Fibroblast of skin of right biceps (primary cell): ENCODE data around the gene TLK1.
"Not testable (repeated sequence)": the region's sequence is repeated elsewhere in the genome, so short reads cannot be mapped to it uniquely, and the experiment has no call there.

Experiments
- DNase-seq: peaks from one replicate; pipeline ENCODE4 v3.0.0-alpha.2; 2013

Gene TLK1

DNA sequence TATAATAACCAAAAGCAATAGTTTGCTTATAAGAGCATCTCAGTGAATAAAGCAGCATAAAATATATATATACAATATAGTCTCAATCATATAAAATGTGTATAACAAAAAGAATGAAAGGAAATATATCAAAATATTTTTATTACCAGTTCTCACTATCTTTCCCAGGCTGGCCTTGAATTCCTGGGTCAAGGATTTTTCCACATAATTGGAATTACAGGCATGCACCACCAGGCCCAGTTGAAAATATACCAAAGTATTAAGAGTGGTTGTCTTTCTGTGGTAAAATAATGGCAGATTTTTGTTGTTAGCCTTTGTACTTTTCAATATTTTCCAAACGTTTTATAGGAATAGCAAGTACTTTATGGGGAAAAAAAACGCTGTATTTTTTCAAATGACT is 8.6 kb upstream of the TLK1 start:
- DNase-seq: no peak

DNA sequence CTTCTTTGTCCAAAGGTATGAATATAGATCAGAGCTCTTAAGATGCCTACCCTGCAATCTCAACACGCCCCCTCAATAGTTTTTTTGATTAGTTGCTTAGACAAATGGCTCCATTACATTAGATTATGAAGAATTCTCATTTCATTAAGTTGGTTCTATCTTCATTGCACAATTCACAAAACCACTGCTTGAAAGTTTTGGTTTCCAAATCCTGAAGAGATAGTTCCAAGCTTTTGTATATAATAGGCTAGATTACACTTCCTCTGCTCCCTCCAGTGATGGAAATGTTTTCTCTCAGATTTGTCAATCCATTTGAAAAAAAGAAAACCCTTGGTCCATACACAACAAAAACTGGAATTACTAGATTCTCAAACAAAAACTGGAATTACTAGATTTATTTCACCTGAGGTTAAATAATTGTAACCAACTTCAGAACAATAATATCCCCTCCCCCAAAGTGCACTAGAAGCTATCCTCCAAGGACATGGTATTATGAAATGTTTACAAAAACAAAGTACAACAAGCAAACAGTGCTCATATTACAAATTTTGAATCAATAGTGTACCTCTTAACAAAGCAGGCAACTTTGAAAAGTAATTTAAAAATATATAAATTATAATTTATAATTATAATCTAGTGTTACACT is 6.8 kb upstream of the TLK1 start:
- no peak for DNase-seq

DNA sequence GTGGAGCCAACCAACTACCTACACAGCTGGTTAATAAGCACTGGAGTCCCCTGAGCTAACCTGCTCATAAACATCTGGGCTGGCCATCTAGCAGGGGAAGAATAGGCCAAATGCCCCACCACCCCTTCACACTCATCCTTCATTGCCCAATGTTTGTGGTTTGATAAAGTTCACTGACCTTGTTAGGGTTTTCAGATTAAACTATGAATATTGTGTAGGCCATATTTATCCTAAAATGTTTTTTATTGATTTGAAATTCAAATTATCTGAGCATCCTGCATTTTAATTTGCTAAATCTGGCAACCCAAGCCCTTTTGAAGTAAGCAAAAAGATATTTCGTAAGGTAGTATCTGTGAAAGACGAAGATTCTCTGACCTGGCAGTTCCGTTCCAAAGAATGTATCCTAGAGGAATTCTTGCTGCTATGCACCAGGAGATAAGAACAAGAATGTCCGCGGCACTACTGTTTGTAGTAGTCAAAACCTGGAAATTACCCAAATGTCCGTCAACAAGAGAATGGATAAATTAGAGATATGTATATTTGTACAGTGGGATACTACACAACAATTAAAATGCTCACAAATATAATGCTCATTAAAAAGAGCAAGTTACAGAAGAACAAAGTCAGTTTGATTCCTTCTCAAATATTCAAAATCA is 5.8 kb upstream of the TLK1 start:
- DNase-seq: no peak

DNA sequence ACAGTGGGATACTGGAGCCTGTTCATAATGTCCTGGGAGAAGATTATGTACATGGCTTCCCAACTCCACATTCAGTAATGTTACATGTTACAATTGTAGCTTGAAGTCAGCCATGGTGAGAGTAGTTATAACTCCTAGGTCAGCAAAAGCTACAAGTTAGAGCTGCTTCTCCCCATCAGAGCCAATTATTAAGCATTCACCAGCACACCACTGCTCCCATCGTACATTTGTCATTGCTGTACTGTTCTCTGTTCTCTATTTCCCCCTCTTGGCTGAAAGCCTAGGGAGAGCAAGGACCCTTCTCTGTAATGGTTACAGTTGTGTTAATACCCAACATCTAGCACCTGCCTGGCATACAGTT is 5.3 kb upstream of the TLK1 start:
- no peak for DNase-seq

DNA sequence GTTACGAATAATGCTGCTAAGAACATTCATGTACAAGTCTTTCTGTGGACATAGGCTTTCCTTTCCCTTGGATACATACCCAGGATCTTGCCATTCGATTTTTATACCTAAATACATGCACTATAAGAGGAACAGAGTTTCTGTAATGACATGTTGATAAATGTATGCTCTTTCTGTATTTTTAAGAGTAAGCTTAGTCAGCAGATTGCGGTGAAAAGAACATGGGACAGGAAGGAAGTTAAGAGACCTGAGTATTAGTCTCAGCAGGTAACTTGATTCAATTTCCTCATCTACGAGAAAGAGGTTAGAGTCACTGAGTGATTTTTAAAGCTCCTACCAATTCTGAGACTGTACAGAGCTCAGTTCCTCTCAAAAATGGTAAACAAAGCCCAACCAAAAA is 2.6 kb upstream of the TLK1 start:
- no peak for DNase-seq

DNA sequence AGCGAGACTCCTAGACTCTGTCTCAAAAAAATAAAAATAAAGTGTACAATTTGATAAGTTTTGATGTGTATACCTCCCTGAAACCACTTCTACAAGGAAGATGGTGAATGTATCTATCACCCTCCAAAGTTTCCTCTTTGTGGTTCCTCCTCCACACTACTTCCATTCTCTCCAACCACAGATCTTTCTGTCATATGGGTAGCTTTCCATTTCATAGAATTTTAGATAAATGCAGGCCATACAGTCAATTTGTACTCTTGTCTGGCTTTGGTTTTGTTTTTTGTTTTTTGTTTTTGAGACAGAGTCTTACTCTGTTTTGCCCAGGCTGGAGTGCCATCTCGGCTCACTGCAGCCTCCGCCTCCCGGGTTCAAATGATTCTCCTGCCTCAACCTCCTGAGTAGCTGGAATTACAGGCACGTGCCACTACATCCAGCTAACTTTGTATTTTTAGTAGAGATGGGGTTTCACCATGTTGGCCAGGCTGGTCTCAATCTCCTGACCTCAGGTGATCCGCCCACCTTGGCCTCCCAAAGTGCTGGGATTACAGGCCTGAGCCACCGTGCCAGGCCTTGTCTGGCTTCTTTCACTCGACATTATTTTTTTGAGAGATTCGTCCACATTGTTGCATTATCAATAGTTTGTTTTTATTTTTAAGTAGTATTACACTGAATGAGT is 2.0 kb upstream of the TLK1 start:
- DNase-seq: not testable (repeated sequence)

DNA sequence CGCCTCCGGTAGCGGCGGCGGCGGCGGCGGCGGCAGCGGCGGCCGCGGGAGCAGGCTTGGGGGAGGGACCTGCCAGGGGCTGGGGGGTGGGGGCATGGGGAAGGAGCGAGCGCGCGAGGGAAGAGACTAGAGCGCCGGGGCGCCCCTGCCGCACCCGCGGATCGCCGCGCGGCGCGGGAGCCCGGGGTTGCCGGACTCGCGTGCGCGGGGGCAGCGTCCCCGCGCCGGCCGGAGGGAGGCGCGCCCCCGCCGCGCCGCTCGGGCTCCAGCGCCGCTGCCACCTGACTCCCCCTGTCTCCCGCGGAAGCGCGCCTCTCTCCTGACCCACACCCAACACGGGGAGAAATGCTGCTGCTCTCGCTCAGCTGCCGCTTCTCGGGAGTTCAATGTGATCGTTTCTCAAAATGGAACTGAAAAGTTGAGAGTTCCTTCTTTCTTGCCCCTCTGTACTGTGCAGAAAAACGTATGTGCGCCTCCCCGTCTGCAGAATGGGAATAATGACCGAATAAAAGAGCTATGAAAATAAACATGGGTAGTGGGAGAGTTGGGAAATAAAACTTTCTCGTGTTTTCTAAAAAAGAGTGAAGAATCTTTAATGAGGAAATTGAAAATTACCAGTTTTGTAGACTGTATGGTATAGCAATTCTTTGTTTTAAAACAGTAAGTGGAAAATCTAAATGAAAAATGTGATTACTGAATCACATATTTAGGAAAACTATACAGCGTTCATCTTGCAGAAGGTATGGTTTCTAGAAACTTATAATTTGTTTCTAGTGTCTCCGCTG is 455 bp upstream of the TLK1 start:
- DNase-seq: peak; percentile 56

DNA sequence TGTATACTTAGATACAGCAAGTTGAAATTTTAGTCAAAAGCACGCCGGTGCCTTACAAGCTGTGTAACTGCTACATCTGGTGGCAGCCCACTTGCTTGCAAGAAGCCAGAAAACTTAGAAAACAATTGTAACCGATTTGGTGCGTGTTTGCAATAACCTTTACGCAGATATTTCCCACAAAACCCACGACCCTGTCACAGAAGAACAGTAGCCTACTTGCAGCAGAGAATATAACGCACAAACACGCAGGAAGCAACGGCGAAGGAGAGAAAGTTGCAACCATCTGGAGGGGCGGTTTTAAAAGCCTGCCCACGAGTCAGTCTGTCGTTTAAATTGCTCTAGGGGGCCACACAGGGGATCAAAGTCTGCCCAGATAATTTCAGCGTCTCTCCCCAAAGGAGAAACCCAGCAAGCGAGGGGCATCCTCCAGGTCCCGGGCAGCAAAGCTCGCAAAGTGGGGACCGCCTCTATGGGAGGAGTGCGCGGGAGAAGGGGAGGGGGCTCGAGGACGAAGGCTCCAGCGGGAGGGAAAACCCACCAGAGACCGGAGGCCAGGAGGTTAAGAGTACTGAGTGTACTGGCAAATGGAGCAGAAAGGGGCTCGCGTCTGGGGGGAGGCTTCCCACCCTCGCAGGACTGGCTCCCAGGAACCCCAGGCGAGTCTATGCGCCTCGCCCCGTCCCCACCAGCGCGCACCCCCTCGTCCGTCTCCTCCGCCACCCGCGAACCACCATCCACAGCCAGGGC is 1.1 kb downstream of the TLK1 start:
- peak; percentile 59 for DNase-seq

DNA sequence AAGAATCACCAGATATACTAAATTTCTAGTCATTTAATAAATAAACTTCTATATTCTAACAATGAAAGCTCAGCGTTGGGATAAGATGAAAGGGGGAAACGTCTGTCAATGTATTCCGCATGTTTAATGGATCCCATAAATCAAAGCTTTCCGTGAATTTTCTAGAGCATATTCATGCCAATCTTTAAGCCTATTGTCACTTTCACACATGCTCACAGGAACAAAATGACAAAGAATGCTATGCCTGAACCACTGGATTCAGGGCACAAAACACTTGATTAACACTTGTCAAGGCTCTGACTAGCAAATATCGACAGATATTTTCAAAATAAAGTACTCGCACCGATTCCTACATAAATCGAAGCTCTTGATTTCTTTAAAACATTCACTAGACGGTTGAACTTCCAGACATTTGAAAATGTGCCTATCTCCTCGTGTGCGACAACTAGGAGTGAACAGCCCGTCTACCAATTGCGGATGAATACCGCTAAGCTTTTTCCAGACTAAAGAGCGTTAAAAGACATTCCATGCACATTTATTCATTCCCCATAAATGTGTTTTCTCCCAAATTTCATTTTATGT is 1.8 kb downstream of the TLK1 start:
- no peak for DNase-seq

DNA sequence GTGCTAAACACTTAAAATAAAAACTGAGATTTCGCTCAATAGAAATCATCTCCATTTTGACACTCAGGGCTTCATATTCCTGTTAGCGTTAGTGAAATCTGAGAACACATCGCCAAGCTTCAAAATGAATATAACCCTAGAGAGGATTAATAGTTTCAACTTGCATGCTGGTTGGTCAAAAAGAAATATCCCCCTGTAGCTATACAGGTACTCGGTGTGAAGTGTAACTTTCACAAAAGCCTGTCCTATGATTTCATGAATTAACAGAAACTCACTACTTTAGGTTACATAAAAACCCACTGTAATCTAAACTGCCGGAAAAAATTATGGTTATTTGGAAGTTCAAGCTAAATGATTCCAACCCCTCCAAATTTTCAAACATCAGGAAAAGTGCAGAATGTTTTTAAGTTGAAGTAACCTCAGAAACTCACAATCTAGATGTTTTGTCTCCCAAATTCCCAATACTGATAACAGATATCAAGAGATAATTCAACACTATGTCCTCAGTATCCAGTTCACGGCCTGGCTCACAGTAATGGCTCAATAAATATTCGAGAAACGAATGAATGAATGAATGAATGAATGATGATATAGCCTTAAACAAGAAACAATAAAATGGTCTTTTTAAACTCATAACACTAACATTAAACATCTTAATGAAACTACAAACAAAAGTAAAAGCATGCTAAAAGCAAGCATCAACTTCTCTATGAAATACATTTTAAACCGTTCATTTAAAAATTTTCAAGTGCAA is 2.5 kb downstream of the TLK1 start:
- DNase-seq: no peak

DNA sequence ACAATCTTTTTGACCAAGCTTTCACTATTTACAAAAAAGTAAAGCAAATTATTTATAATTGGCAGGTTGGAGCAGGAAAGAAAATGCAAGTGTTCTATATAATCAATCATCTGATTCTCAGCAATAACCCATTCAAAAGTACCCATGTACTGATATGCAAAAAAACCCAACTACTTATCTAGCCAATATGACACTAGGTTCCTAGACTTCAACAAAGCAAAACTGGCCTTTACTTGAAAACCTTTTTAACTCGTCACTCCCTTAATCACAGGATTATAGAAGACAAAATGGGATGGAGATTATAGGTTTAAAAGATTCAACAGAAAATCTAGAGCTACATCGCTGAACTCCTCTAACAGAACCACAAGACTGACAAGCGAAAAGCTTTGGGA is 3.6 kb downstream of the TLK1 start:
- DNase-seq: no peak

DNA sequence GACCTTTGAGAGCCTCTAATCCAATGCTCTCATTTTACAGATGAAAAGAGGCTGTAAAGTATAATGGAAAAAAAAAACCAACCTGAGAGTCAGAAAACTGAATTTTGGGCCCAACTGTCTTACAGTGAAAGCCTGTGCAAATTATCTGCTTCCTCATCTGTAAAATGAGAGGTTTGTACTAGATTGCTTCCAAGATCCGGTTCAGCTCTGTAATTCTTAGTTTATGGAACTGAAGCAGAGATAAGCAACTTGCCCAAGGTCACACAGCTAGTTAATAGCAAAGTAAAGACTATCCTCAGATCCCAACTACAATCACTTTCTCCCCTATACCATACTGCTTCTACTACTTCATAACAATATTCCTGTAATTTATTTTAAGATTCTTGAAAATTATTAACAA is 6.3 kb downstream of the TLK1 start:
- DNase-seq: no peak

DNA sequence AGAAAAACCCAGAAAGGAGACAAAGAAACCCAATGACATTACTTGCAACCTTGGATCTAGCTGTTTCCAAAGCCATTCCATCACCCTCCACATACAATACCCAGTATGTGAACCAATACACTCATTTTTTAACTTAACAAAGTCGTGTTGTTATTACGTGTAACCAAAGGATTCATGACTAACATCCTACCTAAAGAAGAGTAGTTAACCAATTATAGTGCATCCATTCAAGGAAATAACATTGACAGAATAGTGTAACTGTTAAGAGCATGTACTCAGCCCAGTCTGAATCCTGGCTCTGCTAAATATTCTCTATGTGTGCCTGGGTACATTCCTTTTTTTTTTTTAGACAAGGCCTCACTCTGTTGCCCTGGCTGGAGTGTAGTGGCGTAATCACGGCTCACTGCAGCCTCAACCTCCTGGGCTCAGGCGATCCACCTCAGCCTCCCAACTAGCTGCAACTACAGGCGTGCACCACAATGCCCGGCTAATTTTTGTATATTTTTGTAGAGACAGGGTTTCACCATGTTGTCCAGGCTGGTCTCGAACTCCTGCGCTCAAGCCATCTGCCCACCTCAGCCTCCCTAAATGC is 9.9 kb downstream of the TLK1 start:
- DNase-seq: no peak

DNA sequence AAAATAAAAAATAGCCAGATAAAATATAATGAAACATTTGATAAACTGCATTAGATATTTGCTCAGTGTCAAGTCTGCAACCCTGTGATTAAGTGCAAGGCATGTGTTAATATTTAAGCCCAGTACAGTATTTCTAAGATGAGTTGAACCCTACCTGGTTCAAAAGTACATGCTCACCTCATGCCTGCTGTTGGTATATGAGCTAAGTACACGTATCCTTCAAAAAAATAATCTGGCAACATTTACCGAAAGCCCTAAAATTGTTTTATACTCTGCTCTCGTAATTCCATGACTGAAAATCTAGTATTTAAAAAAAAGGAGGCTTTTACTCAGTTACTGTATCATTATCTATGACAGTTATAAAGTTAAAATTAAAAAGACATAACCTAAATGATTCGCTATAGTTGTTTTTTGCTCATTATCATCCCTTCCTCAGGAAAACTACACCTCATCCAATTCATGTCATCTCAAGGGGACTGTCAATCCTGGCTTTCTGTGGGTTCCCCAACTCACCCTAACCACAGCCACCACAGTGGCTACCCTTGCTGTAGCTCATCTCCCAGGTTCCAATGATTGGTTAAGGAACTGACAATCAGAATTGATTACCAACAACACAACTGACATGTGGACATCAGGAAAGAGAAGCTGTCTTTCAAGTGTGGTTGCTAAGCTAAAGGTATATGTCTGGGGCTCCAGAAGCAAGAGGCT is 10.6 kb downstream of the TLK1 start:
- no peak for DNase-seq

DNA sequence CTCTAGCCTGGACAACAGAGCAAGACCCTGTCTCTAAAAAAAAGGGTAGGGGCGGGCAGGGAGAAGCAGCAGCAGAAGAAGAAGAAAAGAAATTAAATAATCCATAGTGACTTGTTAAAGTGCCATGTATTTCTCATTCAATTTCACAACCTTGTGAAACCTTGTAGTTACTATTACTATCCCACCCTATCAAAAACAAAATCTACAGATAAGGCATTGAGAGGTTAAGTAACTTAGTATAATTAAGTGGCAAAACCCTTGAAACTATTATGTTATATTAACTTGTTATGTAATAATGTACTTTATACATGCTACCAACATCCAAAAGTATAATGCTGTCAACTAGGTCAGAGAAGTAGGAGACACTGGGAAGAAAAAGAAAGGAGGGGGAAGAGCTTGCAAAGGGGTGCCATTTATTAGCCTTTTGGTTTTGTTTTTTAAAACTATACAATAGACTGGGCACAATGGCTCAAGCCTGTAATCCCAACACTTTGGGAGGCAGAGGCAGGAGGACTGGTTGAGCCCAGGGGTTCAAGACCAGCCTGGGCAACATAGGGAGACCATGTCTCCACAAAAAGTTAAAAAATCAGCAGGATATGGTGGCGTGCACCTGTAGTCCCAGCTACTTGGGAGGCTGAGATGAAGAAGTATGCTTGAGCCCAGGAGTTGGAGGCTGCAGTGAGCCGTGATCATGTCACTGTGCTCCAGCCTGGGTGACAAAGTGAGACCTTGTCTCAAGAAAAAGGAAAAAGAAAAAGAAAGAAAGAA is 11.3 kb downstream of the TLK1 start:
- no peak for DNase-seq

DNA sequence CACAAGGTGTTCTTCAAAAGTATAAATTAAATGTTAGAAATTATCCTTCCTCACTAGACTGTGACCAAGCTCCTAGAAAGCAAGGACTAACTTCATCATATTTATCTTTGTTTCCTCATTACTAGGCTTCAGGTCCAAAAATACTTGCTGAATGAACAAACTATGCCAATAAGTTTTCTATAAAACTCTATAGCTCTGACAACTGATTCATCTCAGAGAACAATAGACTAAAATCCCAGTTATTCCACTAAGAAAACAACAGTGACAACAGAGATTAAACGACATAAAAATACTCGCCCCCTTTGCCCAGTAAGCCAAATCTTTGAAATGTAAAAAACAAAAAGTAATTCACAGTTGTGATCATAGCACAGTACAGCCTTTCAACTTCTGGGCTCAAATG is 13.6 kb downstream of the TLK1 start:
- no peak for DNase-seq

DNA sequence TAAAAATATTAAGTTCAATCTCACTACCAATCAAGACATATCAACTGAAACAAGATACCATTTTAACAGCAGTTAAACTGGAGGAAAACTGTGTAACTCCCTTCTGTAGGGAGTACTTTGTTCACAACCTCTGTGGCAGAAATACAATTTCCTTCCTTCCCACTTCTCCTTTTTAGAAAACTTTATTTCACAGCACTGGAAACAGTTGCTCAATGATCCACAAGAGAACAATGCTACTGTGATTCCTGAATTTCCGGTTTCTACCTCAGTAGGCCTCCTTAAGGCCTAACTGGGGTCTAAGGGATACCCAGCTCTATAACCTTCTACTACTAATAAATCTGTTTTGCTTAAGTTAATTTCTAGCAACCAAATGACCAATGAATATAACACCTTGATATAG is 14.1 kb downstream of the TLK1 start:
- DNase-seq: no peak

DNA sequence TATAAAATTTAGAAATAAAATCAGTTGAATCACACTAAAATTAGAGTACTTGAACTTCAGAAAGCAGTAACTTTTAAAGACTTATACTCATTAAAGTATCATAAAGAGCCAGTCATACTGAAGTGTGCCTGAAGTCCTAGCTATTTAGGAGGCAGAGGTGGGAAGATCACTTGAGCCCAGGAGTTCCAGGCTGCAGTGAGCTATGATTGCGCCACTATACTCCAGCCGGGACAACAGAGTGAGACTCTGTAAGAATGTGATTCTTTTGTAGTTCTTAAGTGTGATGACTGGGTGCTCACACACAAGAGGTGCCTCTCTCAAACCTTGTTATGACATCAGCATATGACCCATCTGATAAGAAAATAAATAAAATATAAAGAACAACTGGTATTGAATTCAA is 14.6 kb downstream of the TLK1 start:
- DNase-seq: no peak

DNA sequence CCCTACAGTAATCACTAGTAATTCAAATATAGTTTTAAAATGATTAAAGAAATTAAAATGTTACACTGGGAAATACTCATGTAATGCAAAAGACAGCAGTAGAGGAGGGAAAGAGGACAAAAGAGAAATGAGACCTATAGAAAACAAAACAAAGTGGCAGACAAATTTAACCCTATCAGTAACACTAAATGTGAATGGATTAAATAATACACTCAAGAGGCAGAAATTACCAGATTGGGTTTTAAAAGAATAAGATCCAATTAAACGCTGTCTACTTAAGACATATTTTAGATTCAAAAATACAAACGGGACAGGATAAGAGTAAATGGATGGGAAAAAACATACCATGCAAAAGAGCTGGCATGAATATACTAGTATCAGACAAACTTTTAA is 17.0 kb downstream of the TLK1 start:
- DNase-seq: no peak

DNA sequence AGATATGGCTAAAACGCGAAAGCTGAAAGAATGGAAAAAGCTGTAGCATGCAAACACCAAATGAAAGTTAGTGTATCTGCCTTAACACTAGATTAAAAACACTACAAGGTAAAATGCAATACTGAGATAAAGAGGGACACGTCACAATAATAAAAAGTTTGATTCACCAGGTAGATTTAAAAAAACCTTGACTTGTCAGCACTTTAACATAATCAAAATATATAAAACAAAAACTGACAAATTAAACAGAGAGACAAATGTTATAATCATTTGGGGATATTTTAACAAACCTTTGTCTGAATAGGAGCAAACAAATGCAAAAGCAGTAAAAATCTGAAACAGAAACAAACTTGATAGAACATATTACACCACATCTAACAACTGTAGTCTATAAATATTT is 18.3 kb downstream of the TLK1 start:
- DNase-seq: no peak
